Skin of body (tissue), 2 donors: ENCODE results near the gene NUDT17. TPM values are rescaled to one million over a fixed set of nuclear protein-coding genes. Genes with fewer than 3 reads are reported as not detected.
A peak's percentile ranks its signal among the peaks of the same experiment; 100 is the strongest.
"Not testable (repeated sequence)": the region's sequence is repeated elsewhere in the genome, so short reads cannot be mapped to it uniquely, and the experiment has no call there.

ENCODE experiments used
- DNase-seq: peaks from one replicate; lab custom pipeline; 2025; lab: John Stamatoyannopoulos, UW
- total RNA-seq: library from RNA; depleted of rRNA; stranded (reverse); fragments of >200 nt; gene quantifications from one replicate; pipeline ENCODE4 v1.2.3, GENCODE V29; 2014

Gene NUDT17, protein sequence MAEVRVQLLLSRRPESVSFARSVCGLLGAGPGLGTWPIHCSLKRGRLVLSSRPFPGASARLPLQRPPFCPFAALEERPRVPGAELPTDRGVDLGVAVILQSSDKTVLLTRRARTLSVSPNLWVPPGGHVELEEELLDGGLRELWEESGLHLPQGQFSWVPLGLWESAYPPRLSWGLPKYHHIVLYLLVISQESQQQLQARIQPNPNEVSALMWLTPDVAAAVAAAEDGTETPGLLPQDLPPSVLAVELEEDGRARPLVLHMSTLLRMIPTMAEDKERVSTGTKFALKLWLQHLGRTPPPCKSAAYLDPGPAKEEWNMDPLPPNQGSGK
- total RNA-seq: 2.5 TPM

DNA sequence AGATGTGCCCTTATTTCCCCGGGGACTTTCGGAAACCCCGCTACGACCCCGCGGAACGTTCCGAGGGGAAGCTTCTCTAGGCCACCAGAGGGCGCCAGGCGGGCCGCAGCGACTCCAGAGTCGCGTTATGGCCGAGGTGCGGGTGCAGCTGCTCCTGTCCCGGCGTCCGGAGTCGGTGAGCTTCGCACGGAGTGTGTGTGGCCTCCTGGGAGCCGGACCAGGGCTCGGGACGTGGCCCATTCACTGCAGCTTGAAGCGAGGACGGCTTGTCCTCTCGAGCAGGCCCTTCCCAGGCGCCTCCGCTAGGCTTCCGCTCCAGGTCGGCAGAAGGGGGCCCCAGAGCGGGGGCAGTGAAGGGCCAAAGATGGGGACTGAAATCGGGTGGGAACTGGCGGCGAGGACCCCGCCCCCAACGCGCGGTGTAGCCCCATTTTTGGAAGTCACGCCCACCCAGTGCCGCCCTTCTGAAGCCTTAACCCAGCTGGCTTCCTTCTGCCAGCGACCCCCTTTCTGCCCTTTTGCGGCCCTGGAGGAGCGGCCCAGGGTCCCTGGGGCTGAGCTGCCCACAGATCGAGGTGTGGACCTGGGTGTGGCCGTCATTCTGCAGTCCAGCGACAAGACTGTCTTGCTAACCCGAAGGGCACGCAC is at the start of gene NUDT17:
Gene NUDT17 (plus strand): TSS at position 117 of the 648 bp plus-strand sequence. CDS start 11 bp downstream, at position 128.
- DNase-seq: peak; percentile 50

DNA sequence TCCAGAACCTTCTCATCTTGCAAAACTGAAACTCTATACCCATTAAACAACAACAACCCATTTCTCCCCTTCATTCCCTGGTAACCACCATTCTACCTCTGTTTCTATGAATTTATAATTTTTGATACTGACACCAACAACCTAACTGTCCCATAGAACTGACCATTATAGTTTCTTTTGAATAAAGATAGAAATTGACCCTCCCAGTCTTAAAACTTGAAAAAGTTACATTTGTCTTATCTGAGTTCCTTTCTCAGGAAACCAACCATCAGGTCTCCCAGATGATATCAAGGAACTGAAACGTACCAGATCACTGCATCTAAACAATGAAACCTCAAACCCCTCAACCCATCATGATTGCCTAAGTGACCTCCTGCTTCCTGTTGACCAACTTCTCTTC is 48.7 kb upstream of the NUDT17 start:
- DNase-seq: no peak

DNA sequence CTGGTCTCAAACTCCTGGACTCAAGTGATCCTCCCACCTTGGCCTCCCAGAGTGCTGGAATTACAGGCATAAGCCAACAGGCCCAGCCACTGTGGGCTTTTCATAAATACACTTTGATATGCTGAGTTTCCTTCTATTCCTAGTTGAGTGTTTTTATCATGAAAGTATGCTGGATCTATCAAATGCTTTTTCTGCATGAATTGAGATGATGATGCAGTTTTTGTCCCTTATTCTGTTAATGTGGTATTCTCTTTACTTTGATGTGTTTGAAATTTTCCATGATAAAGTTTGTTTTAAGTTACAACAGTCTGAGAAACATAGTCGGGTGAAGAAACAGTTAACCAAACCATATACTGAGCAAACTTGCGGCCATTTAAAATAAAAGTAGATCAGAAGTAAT is 45.6 kb upstream of the NUDT17 start:
- DNase-seq: no peak

DNA sequence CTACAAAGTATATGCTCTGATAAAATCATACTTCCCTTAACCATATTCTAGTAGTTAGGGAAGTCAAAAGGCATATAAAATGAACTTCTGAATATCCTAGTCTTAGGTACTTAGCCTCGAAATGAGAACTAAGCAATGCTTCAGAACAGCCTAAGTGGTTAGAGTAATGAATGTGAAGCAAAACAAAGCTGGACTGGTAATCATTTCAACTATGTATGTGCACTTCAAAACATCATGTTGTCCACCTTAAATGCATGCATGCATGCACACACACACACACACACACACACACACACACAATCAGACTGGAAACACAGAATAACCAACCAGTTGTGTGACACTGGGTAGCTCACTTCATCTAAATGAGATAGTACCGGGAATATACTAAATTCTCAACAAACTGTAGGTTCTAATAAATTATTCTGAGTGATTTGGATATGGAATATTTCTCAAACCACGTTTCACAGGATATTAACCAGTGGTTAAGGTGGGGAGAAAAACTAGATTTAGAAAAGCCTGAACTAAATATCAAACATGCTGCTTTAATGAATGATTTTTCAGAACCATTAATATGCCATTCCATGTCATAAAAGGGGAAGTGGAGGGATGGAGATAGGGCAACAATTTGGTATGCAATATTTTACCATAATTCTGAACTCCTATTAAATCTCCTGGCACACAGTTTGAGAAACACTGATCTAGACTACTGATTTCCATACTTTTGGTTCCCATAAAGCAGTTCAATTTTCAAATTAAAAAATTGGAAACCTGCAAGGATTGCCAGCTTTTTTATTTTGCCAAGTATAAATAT is 41.0 kb upstream of the NUDT17 start:
- DNase-seq: no peak

DNA sequence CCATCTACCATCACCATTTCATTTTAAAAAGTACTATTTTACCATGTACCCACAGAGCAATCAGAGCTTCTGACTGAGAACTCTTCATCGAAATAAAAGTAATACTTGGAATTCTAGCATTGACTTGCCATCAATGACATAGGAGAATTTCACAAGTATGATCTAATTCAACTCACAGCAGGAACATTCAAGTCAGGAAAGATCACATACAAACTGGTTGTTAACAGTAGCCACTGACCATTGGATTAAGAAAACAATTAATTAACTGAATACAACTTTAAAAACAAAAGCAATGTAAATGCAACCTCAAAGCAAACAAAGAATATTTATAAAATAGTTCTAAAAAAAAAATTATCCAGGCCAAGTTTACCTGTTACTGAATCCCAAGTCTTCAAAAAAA is 40.4 kb upstream of the NUDT17 start:
- DNase-seq: no peak

DNA sequence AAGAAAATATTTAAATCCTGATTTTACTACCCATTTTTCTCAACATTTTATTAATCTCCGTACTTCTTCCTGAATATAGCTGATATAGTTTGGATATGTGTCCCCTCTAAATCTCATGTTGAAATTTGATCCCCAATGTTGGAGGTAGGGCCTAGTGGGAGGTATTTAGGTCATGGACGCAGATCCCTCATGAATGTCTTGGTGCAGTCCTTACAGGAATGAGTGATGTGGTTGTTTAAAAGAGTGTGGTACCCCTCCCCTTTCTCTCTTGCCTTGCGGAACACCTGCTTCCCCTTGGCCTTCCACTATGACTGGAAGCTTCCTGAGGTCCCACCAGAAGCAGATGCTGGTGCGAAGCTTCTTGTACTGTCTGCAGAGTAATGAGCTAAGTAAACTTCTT is 39.0 kb upstream of the NUDT17 start:
- DNase-seq: no peak

DNA sequence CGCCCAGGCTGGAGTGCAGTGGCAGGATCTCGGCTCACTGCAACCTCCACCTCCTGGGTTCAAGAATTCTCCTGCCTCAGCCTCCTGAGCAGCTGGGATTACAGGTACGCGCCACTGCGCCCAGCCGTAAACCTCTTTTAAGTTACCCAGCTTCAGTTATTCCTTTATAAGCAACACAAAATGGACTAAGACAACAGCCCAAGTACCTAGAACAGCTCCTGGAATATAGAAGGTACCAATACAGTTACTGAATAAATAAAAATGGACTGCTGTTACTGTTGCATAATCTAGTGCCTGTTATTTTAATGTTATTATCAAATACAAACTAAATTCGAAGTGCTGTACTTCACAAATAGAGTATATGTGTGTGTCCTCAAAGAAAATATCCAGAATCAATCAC is 38.6 kb upstream of the NUDT17 start:
- DNase-seq: no peak

DNA sequence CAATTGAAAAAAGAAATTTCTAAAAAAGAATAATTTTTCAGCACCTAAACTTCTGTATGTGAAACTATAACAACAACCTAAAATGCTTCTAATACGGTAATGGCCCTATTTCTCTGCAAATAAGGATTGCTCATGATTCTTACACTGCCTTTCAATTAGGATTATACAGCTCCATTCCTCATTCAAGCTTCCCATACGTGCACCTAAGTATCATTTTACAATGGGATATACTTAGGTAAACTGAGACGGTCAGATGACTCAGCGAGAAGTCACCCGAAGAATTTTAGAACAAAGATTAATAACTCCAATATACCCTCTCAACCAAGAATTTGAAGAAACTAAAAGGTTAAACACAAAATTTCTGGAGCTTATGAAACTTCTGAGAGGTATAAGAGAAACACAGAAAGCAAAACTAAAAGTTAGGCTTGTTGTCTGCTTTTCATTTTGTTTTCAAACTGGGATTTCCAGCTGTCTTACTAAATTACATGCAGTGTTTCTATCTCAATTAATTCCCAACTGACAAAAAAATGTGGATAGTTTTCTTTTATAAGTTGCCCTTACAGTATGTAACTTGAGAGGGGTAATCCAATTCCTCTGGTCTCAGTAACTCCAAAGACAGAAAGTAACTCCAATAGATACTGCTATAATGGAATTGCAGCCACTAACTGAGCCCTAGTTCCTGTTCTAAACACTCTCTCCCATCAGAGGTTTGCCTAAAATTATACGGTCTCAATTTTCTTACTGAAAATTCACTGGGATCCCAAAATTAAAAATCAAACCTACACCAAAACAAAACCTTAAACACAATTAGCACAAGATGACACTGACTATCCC is 32.2 kb upstream of the NUDT17 start:
- not testable (repeated sequence) for DNase-seq

DNA sequence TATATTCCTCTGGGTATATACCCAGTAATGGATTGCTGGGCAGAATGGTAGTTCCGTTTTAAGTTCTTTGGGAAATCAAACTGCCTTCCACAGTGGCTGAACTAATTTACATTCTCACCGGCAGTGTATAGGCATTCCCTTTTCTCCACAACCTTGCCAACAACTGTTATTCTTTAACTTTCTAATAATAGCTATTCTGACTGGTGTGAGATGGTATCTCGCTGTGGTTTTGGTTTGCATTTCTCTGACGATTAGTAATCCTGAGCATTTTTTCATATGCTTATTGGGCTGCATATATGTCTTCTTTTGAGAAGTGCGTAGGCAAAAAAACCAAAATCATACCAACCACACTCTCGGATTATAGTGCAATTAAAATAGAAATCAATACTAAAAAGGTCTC is 27.3 kb upstream of the NUDT17 start:
- DNase-seq: not testable (repeated sequence)

DNA sequence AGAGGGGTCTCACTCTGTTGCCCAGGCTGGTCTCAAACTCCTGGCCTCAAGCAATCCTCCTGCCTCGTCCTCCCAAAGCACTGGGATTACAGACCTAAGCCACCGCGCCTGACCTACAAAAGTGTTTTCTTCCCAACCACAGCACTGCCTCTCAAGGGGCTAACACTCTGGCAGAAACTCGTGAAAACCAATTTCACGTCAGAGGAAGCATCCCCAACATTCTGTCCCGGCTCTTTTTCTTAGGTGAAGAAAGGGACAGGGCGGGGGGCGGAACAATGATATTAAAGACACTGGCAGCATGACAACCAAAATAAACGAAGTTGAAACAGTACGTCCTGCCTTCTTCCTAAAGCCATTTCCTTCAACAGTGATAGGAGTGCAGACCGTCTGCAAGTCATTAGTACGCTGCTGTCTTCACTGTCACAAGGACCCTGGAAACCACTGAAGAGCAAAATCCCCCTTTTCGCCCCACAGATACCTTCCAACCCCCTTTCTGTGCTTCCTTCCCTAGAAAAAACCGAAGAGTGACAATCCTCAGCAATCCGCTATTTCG is 22.6 kb upstream of the NUDT17 start:
- not testable (repeated sequence) for DNase-seq

DNA sequence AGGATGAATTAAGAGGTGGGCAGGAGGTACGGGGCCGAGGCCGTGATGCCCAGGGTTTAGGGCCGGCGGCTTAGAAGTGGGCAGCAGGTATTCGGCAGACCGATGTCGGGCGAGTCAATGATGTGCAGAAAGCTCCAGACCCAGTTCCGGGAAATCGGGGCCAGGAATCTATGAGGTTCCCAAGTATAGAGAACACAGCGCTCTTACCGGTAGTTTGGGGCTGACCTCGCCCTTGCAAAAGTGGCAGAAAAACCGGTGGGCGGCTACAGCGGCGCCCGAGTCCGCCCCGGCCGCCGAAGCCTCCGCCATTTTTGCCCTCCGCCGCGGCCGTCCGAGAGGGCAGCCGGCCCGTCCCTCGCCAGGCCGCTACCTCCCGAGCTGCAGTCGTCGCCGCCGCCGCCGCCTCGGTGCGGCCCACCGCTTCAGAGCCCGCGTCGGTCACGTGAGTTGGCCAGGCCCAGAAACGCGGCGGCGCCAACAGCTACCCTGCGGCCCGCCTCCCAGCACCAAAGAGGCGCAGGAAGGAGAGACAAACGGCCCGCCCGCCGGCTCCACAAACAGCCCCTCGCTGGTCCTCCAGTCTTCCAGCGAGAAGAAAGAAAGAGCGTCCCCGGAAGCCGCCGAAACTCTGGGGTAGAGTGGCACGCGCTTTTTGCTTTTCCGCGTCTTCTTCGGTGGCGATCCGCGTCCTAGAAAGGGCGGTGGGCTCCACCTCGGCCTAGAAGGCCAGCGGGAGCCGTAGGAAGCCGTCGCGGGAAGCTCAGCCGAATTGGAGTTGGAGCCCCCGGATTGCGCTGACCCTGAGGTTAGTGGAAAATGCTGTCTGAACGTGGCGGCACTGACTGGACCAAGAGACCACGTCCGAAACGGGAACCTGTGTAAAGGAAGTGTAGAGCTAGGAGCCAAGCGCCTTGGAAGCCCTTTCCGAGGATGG is 21.6 kb upstream of the NUDT17 start, which contains the start of the genes POLR3C and RNF115:
Gene POLR3C (plus strand): TSS at position 636 of the 934 bp plus-strand sequence. CDS start 1,577 bp downstream, outside the sequence.
Gene RNF115 (minus strand): TSS at position 531 of the 934 bp plus-strand sequence. CDS start 222 bp downstream, at position 309.
- peak; percentile 91 for DNase-seq

DNA sequence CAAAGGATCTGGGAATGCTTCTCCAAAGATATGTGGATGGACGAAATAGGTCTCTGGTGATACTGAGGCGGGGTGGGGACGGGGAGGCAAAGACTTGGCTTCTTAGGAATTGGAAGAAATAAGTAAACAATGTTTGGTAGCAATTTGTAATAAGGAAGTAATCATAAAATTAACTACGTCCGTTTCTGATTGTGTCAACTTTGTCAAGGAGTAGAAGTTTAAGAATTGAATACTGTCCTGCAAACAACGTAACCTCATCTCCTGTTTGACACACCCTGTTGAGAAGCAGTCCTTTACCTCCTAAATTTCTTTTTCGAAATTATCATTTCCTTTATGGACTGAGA is 21.0 kb upstream of the NUDT17 start:
- no peak for DNase-seq

DNA sequence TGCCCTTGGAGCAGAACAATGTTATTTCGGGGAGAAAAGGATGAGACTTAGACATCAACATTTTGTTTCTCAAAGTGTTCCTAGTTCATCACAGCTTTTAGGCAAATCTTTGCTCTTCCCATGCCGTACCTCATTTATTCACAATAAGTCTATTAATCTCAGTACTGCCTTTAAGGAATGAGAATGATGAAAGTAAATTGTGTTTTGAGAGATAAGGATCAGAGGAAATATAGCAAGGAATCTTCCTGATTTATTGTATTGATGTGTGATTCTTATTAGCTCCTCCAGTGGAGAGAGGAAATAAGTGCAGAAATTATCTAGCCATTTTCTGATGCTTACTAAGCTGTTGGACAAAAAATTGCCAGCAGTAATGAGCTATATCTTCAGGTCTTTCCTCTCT is 19.4 kb upstream of the NUDT17 start:
- no peak for DNase-seq

DNA sequence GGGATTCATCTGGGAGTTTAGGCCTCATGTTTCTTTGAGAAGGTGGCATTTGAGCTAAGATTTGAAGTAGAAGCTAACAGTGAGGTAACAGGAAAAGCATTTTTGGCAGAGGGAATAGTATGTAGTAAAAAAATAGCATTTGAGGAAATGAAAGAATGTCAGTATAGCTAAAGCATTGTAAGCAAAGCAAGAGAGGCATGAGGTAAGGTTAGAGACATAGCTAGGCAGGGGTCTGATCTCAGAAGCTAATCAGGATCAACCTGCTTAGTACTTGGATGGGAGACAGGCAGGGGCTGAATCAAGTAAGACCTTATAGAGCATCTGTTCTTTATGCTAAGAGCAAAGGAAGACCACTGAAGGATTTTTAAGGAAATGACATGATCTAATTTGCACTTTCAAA is 17.5 kb upstream of the NUDT17 start:
- no peak for DNase-seq

DNA sequence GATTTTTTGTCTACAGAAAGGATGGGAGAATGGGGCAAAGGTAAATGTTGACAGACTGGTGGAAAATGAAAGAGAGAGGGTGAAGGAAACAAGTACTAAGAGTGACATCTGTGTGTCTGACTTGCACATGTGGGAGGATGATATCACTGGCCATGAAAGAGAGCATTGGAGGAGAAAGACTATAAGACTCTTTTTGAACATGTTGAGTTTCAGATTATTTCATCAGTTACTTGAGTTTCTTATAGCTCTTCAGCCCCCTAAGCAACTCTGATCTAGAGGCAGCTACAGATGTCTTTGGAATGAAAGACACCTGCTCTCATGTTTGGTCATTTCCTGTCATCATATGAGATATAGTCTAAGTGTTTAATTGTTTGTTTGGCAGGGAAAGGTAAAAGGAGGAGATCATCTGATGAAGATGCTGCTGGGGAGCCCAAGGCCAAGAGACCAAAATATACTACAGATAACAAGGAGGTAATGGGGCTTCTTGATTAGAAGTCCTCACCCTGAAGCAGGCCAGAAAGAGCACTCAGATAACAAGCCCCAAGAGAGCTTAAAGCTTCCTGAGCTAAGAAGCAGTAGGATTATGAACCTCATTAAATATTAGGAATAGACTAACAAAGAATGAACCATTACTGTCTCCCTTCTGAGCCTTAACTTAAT is 16.9 kb upstream of the NUDT17 start:
- no peak for DNase-seq

DNA sequence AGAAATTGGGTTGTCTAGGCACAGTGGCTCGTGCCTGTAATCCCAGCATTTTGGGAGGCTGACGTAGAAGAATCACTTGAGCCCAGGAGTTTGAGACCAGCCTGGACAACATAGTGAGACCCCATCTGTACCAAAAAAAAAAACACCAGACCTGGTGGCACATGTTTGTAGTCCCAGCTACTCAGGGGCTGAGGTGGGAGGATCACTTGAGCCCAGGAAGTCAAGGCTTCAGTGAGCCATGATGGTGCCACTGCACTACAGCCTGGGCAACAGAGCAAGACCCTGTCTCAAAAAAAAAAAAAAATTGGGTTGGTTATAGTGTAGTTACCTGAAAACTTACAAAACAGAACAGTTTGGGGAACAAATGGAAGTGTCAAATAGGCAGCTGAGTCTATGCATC is 14.6 kb upstream of the NUDT17 start:
- not testable (repeated sequence) for DNase-seq

DNA sequence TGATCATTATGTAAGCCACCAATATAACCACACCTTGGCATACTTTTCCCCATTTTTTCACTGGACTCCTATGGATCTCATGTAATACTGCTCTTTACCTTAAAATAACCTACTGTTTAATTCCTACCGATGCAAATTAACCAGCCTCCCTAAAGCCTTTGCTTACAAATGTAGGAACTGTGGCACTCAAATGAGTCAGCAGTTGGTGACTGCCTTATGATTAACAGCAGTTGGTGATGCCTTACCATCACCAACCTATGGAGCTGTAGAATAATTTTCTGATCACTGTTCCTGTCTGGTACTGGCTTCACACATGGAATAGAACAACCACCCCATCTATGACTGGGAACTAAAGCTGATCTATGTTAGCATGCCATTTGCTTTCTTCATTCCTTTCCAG is 7.8 kb upstream of the NUDT17 start:
- no peak for DNase-seq

DNA sequence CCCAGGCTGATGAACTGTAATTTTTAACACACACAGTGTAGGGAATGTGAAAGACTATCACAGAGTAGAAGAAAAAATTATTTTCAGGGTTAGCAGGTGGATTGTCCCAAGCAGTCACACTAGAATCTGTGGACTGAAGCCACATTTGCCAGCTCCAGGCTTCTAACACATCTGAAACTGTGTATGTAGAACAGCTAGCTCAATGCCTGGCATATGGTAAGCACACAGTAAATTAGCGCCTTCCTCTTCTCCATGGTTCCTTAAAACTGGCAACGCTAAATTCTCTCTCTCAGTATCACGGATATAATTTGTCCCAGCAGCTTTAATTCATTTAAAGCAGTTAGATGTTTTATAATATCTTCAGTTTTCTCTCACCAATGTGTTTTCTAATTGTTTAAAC is 2.4 kb upstream of the NUDT17 start:
- DNase-seq: no peak

DNA sequence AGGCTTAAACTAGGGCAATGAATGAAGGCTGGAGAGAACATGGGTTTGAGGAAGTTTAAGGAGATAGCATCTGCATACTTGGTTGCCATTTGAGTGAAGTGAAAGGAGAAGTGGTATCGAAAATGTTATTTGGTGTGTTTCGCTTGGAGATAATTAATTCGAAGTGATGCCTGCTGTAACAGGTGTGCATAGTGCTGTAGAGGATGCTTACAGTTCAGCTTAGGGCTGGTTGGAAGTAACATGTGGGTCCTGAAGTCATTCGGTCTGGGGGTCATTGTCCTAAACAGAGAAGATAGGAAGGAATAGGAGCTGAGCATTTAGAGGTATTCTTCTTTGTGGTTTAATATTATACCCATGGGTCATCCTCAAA is 301 bp upstream of the NUDT17 start:
- DNase-seq: no peak
